Muscle layer of duodenum (tissue), 2 donors: ENCODE data around the gene AP1B1.
"Not testable (repeated sequence)": the region's sequence is repeated elsewhere in the genome, so short reads cannot be mapped to it uniquely, and the experiment has no call there.

Source experiments
- H3K27ac ChIP-seq: one replicate; pipeline ENCODE4 v1.7.0; 2013; ENCODE audit warnings: mild to moderate bottlenecking, low read length
- H3K27me3 ChIP-seq: one replicate; pipeline ENCODE4 v1.7.0; 2013; ENCODE audit warnings: low read depth, mild to moderate bottlenecking, control low read depth, low read length
- H3K36me3 ChIP-seq, 2 donors: one replicate each; pipeline ENCODE4 v1.7.0; 2013; ENCODE audit warnings: low read length in 2 of 2, control low read depth in 1 of 2, mild to moderate bottlenecking in 1 of 2; ENCODE audit not compliant: insufficient read depth in 2 of 2, control insufficient read depth in 1 of 2
- H3K4me1 ChIP-seq, 2 donors: one replicate each; pipeline ENCODE4 v1.7.0; 2013; ENCODE audit warnings: low read length in 2 of 2, mild to moderate bottlenecking in 2 of 2, control low read depth in 1 of 2, moderate library complexity in 1 of 2; ENCODE audit not compliant: insufficient read depth in 2 of 2, control insufficient read depth in 1 of 2
- H3K4me3 ChIP-seq, 2 donors: one replicate each; pipeline ENCODE4 v1.7.0; 2013; ENCODE audit warnings: low read length in 2 of 2, low read depth in 1 of 2, mild to moderate bottlenecking in 1 of 2
- H3K9me3 ChIP-seq, 2 donors: one replicate each; pipeline ENCODE4 v1.7.0; 2013; ENCODE audit warnings: low read length in 2 of 2, control low read depth in 1 of 2, mild to moderate bottlenecking in 1 of 2; ENCODE audit not compliant: control insufficient read depth in 1 of 2
- donor health status: healthy.

AP1B1 gene

GRCh38 chr22:29346659-29347058 lies 41.7 kb downstream of the AP1B1 start:
- no peaks in the 10 kb centered on the region for H3K9me3 ChIP-seq
- H3K36me3 ChIP-seq, result peaks cover 53 to 56% of the 10 kb centered on the region in 2 donors
- no peak overlapping the region for H3K4me3 ChIP-seq
- peaks cover 0 to 23% of the 10 kb centered on the region in 2 donors for H3K4me1 ChIP-seq
- H3K27me3 ChIP-seq, result no peaks in the 10 kb centered on the region
- H3K27ac ChIP-seq, result no peak overlapping the region

GRCh38 chr22:29345932-29346331 lies 42.4 kb downstream of the AP1B1 start:
- H3K4me3 ChIP-seq, result no peak overlapping the region
- no peak overlapping the region for H3K27ac ChIP-seq
- peaks cover 53 to 54% of the 10 kb centered on the region in 2 donors for H3K36me3 ChIP-seq
- peaks cover 0 to 23% of the 10 kb centered on the region in 2 donors for H3K4me1 ChIP-seq
- no peaks in the 10 kb centered on the region for H3K9me3 ChIP-seq
- no peaks in the 10 kb centered on the region for H3K27me3 ChIP-seq

DNA sequence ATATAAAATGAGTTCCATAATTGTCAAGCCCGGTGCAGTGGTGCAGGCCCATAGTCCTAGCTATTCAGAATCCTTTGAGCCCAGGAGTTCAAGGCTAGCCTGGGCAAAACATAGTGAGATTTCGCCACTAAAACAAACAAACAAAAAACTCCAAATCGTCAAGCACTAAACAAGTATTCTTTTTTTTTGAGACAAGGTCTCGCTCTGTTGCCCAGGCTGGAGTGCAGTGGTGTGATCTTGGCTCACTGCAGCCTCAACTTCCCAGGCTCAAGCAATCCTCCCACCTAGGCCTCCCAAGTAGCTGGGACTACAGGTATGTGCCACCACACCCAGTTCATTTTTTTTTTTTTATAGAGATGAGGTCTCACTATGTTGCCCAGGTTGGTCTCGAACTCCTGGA lies 43.5 kb downstream of the AP1B1 start:
- H3K4me1 ChIP-seq, result peaks cover 0 to 23% of the 10 kb centered on the region in 2 donors
- not testable (repeated sequence) for H3K27me3 ChIP-seq, H3K4me3 ChIP-seq, H3K9me3 ChIP-seq, H3K27ac ChIP-seq
- H3K36me3 ChIP-seq, result peaks cover 52 to 53% of the 10 kb centered on the region in 2 donors

DNA sequence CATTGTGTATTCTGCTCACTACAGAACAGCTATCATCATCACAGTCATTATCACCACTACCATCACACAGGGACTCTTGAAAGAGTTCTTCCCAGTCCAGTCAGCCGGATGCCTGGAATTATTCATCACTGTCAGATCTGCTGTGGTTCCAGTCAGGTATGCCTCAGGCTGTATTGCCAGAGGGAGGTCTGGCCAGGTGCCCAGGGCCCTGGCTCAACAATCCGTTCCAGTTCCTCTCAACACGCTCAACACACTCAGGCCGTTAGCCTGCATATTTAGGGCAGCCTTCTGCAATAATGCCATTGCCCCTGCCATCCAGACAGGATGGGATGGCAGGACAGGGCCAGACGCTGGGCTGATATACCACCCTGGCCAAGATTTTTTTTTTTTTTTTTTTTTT lies 44.2 kb downstream of the AP1B1 start:
- no peak overlapping the region for H3K27ac ChIP-seq
- H3K4me1 ChIP-seq, result peaks cover 0 to 23% of the 10 kb centered on the region in 2 donors
- no peaks in the 10 kb centered on the region for H3K9me3 ChIP-seq
- H3K36me3 ChIP-seq, result peaks cover 52 to 54% of the 10 kb centered on the region in 2 donors
- H3K4me3 ChIP-seq, result no peak overlapping the region
- H3K27me3 ChIP-seq, result no peaks in the 10 kb centered on the region

DNA sequence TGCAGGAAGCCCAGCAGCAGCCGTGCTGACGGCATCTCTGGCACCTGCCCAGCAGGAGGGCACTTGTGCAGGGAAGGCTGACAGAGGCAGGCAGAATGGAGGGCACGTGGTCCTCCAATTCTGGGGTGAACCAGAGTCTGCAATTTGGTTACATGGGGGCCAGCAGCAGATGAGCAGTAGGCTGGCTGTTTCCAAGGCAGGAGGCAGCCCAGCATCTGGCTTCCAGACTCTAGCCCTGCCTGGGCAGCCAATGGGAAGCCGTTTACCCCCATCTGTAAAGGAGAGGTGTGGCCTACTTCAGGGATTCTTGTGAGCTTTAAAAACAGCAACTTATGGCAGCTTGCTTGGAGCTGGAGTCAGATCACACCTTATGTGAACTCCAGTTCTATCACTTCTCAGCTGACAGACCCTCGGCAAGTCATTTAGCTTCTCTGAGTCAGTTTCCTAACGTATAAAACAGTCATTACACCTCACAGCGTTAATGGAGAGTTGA lies 45.0 kb downstream of the AP1B1 start:
- no peaks in the 10 kb centered on the region for H3K27me3 ChIP-seq
- H3K36me3 ChIP-seq, result peaks cover 53 to 57% of the 10 kb centered on the region in 2 donors
- H3K9me3 ChIP-seq, result no peaks in the 10 kb centered on the region
- H3K4me3 ChIP-seq, result no peak overlapping the region
- no peak overlapping the region for H3K27ac ChIP-seq
- H3K4me1 ChIP-seq, result peaks cover 0 to 23% of the 10 kb centered on the region in 2 donors

DNA sequence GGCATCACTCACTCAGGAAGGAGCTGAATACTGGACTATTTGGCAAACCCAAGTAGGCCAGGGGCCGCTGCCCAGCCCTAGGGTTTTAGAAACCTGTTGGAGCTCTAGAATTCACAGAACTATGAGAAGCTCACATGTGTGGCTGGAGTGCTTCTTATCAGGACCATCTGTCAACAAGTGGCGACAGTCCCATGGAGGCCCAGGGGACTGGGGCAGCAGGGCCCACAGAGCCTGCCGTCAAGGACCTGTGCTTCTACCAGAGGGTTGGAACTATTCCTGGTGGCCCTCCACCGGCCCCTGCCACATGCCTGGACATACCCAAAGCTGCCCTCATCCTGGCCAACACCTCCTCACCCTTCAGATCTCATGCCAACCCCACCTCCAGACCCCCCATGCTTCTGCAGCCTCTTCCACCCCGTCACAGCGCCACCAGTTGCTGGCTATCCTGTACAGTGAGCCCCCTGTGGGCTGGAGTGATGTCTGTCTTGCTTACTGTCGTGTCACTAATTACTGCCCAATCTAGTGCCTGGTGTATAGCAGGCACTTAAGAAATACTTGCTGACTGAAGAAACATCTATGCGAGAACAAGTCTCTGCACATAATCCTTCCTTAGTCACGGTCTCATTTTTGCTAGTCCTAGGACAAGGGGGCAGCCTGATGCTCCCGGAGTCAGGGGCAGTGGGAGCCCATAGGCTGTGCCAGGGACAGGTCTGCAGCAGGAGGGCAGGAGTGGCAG lies 45.6 kb downstream of the AP1B1 start:
- Histone ChIP-seq H3K4me1 (peaks cover 0 to 23% of the 10 kb centered on the region in 2 donors), H3K9me3 (no peaks in the 10 kb centered on the region), H3K4me3 (no peak overlapping the region), H3K27ac (no peak overlapping the region), H3K27me3 (no peaks in the 10 kb centered on the region), H3K36me3 (peaks cover 53 to 62% of the 10 kb centered on the region in 2 donors)

DNA sequence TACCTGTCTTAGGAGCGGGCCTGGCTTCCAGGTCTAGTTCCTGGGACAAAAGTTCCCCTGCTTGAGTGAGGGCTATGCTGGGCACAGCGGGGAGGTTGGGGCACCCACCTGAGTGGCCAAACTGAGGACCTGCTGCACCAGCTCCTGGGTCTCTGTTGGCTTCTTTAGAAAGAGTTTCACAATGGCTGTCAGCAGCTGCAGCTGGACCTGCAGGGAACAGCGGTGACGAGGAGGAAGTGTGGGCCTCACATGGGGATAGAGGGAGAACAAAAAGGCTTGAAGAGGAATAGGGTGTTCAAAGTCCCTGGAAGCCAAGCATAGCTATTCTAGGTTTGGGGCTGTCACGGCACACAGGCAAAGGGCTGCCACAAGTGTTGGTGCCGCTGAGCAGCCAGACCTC lies 46.2 kb downstream of the AP1B1 start:
- Histone ChIP-seq H3K27ac (no peak overlapping the region), H3K9me3 (no peaks in the 10 kb centered on the region), H3K36me3 (peaks cover 50 to 64% of the 10 kb centered on the region in 2 donors), H3K4me1 (peaks cover 0 to 20% of the 10 kb centered on the region in 2 donors), H3K4me3 (no peak overlapping the region), H3K27me3 (no peaks in the 10 kb centered on the region)

DNA sequence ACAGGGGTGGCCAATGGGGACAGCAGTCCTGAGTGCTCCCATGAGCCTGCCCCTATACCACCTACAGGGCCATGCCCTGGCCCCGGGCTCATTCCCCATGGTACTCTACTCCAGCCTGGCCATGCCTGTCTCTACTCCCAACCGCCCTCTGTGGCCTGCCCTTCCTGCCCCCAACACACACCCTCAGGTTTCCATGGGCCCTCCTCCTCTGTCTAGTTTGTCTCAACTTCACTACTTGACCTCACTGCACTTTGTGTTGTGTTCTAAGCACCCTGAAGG lies 46.6 kb downstream of the AP1B1 start:
- Histone ChIP-seq H3K27me3 (no peaks in the 10 kb centered on the region), H3K4me3 (no peak overlapping the region), H3K27ac (no peak overlapping the region), H3K36me3 (peaks cover 54 to 68% of the 10 kb centered on the region in 2 donors), H3K9me3 (no peaks in the 10 kb centered on the region), H3K4me1 (peaks cover 0 to 16% of the 10 kb centered on the region in 2 donors)

GRCh38 chr22:29341056-29341848 lies 47.1 kb downstream of the AP1B1 start:
- no peak overlapping the region for H3K4me3 ChIP-seq
- H3K27ac ChIP-seq, result no peak overlapping the region
- no peaks in the 10 kb centered on the region for H3K27me3 ChIP-seq
- H3K36me3 ChIP-seq, result peaks cover 56 to 71% of the 10 kb centered on the region in 2 donors
- H3K9me3 ChIP-seq, result no peaks in the 10 kb centered on the region
- peaks cover 0 to 11% of the 10 kb centered on the region in 2 donors for H3K4me1 ChIP-seq

- Histone ChIP-seq H3K36me3 (peaks cover 57 to 78% of the 10 kb centered on the region in 2 donors), H3K27me3 (no peaks in the 10 kb centered on the region), H3K4me1 (peaks cover 0 to 6% of the 10 kb centered on the region in 2 donors), H3K27ac (no peak overlapping the region), H3K4me3 (no peak overlapping the region), H3K9me3 (no peaks in the 10 kb centered on the region)
Observed at GRCh38 chr22:29340566-29340965, 47.8 kb downstream of the AP1B1 start.

- Histone ChIP-seq H3K27me3 (no peaks in the 10 kb centered on the region), H3K27ac (no peak overlapping the region), H3K4me3 (no peak overlapping the region), H3K9me3 (no peaks in the 10 kb centered on the region), H3K4me1 (peaks cover 0 to 6% of the 10 kb centered on the region in 2 donors), H3K36me3 (peaks cover 57 to 86% of the 10 kb centered on the region in 2 donors)
Observed at GRCh38 chr22:29339381-29340235, 48.8 kb downstream of the AP1B1 start.
